ENCODE measurements around the gene FAF1.
"Not testable (repeated sequence)": the region's sequence is repeated elsewhere in the genome, so short reads cannot be mapped to it uniquely, and the experiment has no call there.

- not testable (repeated sequence) for TF ChIP-seq CTCF, EP300 (IDR thresholded peaks at IDR 0.05)
These were observed 45.5 kb upstream of the FAF1 start for GRCh38 chr1:51005549-51005948.
